Fibroblast of skin of back (primary cell): ENCODE measurements around the gene CCT3.

Experiments used
- DNase-seq: peaks from one replicate; pipeline ENCODE4 v3.0.0-alpha.2; 2013

The CCT3 gene

GRCh38 chr1:156276966-156277381 is 61.1 kb downstream of the CCT3 start:
- no peak for DNase-seq

GRCh38 chr1:156276532-156276931 is 61.6 kb downstream of the CCT3 start:
- DNase-seq = no peak

- no peak for DNase-seq
Observed at GRCh38 chr1:156270314-156270713, 67.8 kb downstream of the CCT3 start.

GRCh38 chr1:156268336-156268735 is 69.8 kb downstream of the CCT3 start:
- DNase-seq = no peak

GRCh38 chr1:156266051-156266450 is 72.0 kb downstream of the CCT3 start:
- no peak for DNase-seq

- DNase-seq = no peak
Observed at GRCh38 chr1:156263288-156263655, 74.8 kb downstream of the CCT3 start.

- DNase-seq = peak; percentile 77
Observed at GRCh38 chr1:156262461-156263287, 75.4 kb downstream of the CCT3 start.

- no peak for DNase-seq
Observed at GRCh38 chr1:156260896-156261295, 77.2 kb downstream of the CCT3 start.

- DNase-seq = no peak
Observed at GRCh38 chr1:156259805-156260204, 78.3 kb downstream of the CCT3 start.
